NB4 (cell line): ENCODE data around the gene CDH4.

Source experiments
- DNase-seq: peaks from one replicate; pipeline ENCODE4 v3.0.0; 2010; ENCODE audit warnings: low read depth
- H3K4me3 ChIP-seq: one replicate; pipeline ENCODE4 v1.5.1; 2011; ENCODE audit warnings: mild to moderate bottlenecking, low read depth, low read length, moderate library complexity
- CTCF ChIP-seq: IDR thresholded peaks from one replicate; pipeline ENCODE4 v1.5.1; 2012; ENCODE audit warnings: low read depth, low read length
- MAX ChIP-seq: IDR thresholded peaks from 2 replicates; pipeline ENCODE4 v1.6.1; 2011; ENCODE audit warnings: low read depth, low read length
- MYC ChIP-seq: IDR thresholded peaks from 2 replicates; pipeline ENCODE4 v1.6.1; 2011; ENCODE audit warnings: low read depth, low read length
- POLR2A ChIP-seq: IDR thresholded peaks from 2 replicates; pipeline ENCODE4 v1.6.1; 2011; ENCODE audit warnings: mild to moderate bottlenecking; ENCODE audit not compliant: insufficient read length; ENCODE audit errors: extremely low read depth

The CDH4 gene

GRCh38 chr20:61880706-61881105 lies 628.6 kb downstream of the CDH4 start:
- no peak for DNase-seq

GRCh38 chr20:61881416-61881815 lies 629.4 kb downstream of the CDH4 start:
- no peak for TF ChIP-seq MAX
- TF ChIP-seq POLR2A = no peak
- TF ChIP-seq MYC = no peak
- no peak for TF ChIP-seq CTCF
- DNase-seq = no peak

More at GRCh38 chr20:61880706-61881105, 628.6 kb downstream of the CDH4 start:
- TF ChIP-seq CTCF (no peak), MAX (no peak), POLR2A (no peak), MYC (no peak)
- H3K4me3 ChIP-seq = no peak overlapping the region

GRCh38 chr20:61881861-61882260 lies 629.8 kb downstream of the CDH4 start:
- TF ChIP-seq POLR2A (no peak), CTCF (no peak), MYC (no peak), MAX (no peak)
- no peak overlapping the region for H3K4me3 ChIP-seq

More at GRCh38 chr20:61881416-61881815, 629.4 kb downstream of the CDH4 start:
- no peak overlapping the region for H3K4me3 ChIP-seq

GRCh38 chr20:61882716-61883615 lies 630.9 kb downstream of the CDH4 start:
- no peak for DNase-seq
- H3K4me3 ChIP-seq = no peak overlapping the region
- TF ChIP-seq MYC (no peak), POLR2A (no peak), CTCF (no peak), MAX (no peak)

More at GRCh38 chr20:61881861-61882260, 629.8 kb downstream of the CDH4 start:
- no peak for DNase-seq

- DNase-seq = no peak
- no peak overlapping the region for H3K4me3 ChIP-seq
- no peak for TF ChIP-seq MYC
- no peak for TF ChIP-seq CTCF
- no peak for TF ChIP-seq MAX
- TF ChIP-seq POLR2A = no peak
These were observed 631.9 kb downstream of the CDH4 start for GRCh38 chr20:61883857-61884393.
